AG04450 (cell line): ENCODE data around the gene MUC5AC. TPM values are rescaled to one million over a fixed set of nuclear protein-coding genes. Genes with fewer than 3 reads are reported as not detected.

Source experiments
- CTCF ChIA-PET: fragments of 300-600, 350-600 bp; formaldehyde crosslinking; extraction: SDS; loops from one replicate; lab custom pipeline; 2022; ENCODE audit warnings: antibody characterized with exemption, inconsistent platforms; lab: Charles Lee
- POLR2A ChIA-PET: fragments of 350-600 bp; formaldehyde crosslinking; extraction: SDS; loops from one replicate; lab custom pipeline; 2021; ENCODE audit warnings: antibody characterized with exemption, inconsistent platforms; lab: Yijun Ruan, JAX
- DNase-seq: peaks from one replicate; pipeline ENCODE4 v3.0.0-alpha.2; 2011; ENCODE audit warnings: low read depth, low spot score
- H3K27ac ChIP-seq: one replicate; pipeline ENCODE4 v1.5.1; 2012; ENCODE audit warnings: low read depth, low read length, control low read depth
- H3K27me3 ChIP-seq: one replicate; pipeline ENCODE4 v1.6.0; 2012; ENCODE audit warnings: low read length; ENCODE audit not compliant: control insufficient read depth, insufficient read depth
- H3K4me3 ChIP-seq: 2 replicates; pipeline ENCODE4 v1.5.1; 2011; ENCODE audit warnings: mild to moderate bottlenecking, low read depth, low read length, control low read depth
- H3K9me3 ChIP-seq: 2 replicates; pipeline ENCODE4 v1.5.1; 2012; ENCODE audit warnings: low read length; ENCODE audit not compliant: control insufficient read depth, insufficient read depth
- polyA plus RNA-seq: library from polyadenylated mRNA; depleted of rRNA; stranded (reverse); fragments of >200 nt; gene quantifications from 2 replicates; pipeline ENCODE4 v1.2.3, GENCODE V29; 2011
- TF ChIP-seq, protein P1 (sequence below): IDR thresholded peaks from 2 replicates; pipeline ENCODE4 v1.5.1; 2011; ENCODE audit warnings: low read depth, low read length, control low read depth, inconsistent platforms

MUC5AC gene
- polyA plus RNA-seq, 1 experiment: 0.01 TPM

DNA sequence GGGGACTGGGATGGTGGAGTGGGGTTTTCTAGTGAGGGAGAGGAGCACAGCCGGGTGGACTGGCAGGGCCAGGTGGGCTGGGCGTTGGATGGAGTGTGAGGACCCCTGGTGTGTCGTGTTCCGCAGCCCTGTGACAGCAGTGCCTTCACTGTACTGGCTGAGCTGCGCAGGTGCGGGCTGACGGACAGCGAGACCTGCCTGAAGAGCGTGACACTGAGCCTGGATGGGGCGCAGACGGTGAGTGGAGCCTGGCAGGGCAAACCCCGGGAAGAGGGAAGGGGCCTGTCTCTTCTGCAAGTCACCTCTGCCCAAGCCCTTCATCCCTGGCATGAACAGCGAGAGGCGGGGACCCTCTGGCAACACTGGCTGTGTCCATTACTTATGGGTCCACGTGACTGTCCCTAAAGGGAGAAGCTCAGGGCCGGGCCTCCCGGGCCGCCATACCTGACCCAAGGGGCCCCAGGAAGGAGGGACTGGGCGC lies 10.0 kb downstream of the MUC5AC start:
- H3K9me3 ChIP-seq: peaks cover 33% of the 10 kb centered on the region
- no peak overlapping the region for H3K4me3 ChIP-seq
- DNase-seq: no peak
- ChIA-PET POLR2A (no interaction called here), CTCF (no interaction called here)
- TF ChIP-seq, protein P1, sequence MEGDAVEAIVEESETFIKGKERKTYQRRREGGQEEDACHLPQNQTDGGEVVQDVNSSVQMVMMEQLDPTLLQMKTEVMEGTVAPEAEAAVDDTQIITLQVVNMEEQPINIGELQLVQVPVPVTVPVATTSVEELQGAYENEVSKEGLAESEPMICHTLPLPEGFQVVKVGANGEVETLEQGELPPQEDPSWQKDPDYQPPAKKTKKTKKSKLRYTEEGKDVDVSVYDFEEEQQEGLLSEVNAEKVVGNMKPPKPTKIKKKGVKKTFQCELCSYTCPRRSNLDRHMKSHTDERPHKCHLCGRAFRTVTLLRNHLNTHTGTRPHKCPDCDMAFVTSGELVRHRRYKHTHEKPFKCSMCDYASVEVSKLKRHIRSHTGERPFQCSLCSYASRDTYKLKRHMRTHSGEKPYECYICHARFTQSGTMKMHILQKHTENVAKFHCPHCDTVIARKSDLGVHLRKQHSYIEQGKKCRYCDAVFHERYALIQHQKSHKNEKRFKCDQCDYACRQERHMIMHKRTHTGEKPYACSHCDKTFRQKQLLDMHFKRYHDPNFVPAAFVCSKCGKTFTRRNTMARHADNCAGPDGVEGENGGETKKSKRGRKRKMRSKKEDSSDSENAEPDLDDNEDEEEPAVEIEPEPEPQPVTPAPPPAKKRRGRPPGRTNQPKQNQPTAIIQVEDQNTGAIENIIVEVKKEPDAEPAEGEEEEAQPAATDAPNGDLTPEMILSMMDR: no peak
- H3K27me3 ChIP-seq: peaks cover 3% of the 10 kb centered on the region
- H3K27ac ChIP-seq: no peak overlapping the region

DNA sequence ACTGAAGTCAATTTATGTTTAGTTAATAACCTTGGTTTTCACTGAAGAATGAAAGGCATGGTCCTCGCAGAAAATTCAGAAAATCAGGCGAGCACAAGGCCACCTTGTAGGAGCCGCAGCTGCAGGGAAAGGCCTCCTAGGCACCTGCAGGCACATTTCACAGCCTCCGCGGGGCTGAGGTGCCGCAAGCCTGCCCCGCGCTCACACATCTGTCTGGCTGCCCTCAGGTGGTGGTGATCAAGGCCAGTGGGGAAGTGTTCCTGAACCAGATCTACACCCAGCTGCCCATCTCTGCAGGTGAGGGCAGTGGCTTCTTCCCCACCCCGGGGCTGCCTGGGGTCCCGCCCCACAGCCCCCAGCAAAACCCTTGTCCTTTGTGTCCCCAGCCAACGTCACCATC lies 10.5 kb downstream of the MUC5AC start:
- TF ChIP-seq, protein P1: no peak
- Histone ChIP-seq H3K9me3 (peaks cover 33% of the 10 kb centered on the region), H3K4me3 (no peak overlapping the region), H3K27ac (no peak overlapping the region), H3K27me3 (peaks cover 3% of the 10 kb centered on the region)
- DNase-seq: no peak
- CTCF ChIA-PET: no interaction called here
- POLR2A ChIA-PET: no interaction called here

DNA sequence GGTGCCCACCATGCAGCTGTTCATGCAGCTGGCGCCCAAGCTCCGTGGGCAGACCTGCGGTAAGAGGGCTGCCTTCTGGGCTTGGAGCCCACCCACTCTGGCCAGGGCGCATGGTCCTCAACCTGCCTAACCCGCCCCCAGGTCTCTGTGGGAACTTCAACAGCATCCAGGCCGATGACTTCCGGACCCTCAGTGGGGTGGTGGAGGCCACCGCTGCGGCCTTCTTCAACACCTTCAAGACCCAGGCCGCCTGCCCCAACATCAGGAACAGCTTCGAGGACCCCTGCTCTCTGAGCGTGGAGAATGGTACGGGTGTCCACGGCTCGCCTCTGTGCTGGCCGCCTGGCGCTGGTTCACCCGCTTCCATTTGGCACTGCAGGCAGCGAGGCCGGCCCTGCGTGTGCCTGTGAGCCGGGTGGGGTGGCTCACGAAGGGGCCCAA lies 11.0 kb downstream of the MUC5AC start:
- CTCF ChIA-PET: no interaction called here
- Histone ChIP-seq H3K4me3 (no peak overlapping the region), H3K27me3 (peaks cover 3% of the 10 kb centered on the region), H3K9me3 (peaks cover 33% of the 10 kb centered on the region), H3K27ac (no peak overlapping the region)
- DNase-seq: no peak
- POLR2A ChIA-PET: no interaction called here
- TF ChIP-seq, protein P1: no peak

DNA sequence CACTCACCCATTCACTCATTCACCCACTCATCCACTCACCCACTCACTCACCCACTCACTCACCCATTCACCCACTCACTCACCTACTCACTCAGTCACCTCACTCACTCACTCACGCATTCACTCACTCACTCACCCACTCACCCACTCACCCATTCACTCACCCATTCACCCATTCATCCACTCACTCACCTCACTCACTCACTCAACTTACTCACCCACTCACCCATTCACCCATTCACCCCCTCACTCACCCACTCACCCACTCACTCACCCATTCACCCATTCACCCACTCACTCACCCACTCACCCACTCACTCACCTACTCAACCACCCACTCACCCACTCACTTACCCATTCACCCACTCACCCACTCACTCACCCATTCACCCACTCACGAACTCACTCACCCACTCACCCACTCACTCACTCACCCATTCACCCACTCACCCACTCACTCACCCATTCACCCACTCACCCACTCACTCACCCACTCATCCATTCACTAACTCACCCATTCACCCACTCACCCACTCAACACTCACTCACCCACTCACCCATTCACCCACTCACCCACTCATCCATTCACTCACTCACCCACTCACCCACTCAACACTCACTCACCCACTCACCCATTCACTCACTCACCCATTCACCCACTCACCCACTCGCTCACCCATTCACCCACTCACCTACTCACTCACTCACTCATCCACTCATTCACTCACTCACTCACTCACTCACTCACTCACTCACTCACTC lies 13.7 kb downstream of the MUC5AC start:
- no peak for DNase-seq
- TF ChIP-seq, protein P1: no peak
- CTCF ChIA-PET: no interaction called here
- Histone ChIP-seq H3K27me3 (no peaks in the 10 kb centered on the region), H3K27ac (no peak overlapping the region), H3K4me3 (no peak overlapping the region), H3K9me3 (peaks cover 58% of the 10 kb centered on the region)
- POLR2A ChIA-PET: no interaction called here

DNA sequence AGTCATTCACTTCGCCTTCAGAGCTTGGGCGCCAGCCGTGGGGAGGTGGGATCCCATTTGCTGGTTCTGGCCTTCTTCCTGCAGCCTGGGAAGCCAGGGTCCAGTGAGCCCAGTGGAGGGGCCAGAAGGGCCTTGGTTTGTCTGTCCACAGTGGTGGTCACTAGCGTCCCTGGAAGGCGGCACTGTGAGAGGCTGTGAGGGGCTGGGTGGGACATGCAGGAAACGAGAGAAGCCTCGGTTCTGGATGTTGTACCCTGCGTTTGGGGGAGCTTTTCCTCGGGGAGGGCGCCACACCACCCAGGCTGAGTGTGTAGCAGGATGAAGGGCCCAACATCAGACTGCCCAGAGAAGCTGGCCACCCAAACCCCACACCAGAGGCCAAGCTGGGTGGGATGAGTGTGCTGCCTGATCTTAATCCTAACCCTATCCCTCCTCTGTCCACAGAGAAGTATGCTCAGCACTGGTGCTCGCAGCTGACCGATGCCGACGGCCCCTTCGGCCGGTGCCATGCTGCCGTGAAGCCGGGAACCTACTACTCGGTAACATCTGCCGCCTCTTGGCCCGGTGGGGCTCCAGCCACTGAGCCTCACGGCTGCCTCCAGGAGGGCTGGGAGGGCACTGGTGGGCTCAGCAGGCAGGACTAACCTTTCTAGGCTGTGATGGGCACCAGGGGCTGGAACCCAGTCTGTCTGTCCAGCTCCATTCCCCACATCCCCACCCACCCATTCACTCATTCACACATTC lies 14.4 kb downstream of the MUC5AC start:
- Histone ChIP-seq H3K27me3 (no peaks in the 10 kb centered on the region), H3K4me3 (no peak overlapping the region), H3K27ac (no peak overlapping the region), H3K9me3 (peaks cover 66% of the 10 kb centered on the region)
- ChIA-PET POLR2A (no interaction called here), CTCF (no interaction called here)
- DNase-seq: no peak
- TF ChIP-seq, protein P1: no peak
